Kidney (tissue), 14 donors: ENCODE data around the gene OBSCN. TPM values are rescaled to one million over a fixed set of nuclear protein-coding genes. Genes with fewer than 3 reads are reported as not detected.

Experiments used
- DNase-seq, 5 donors: peaks; one replicate each; pipeline ENCODE4 v3.0.0-alpha.2; 2013 to 2020
- FAIRE-seq: peaks from 2 replicates; lab custom pipeline; 2012; peaks lifted over from hg19 to GRCh38; lab: Jason Lieb, UNC
- H3K27ac ChIP-seq, 2 donors: one replicate each; pipeline ENCODE4 v1.7.0; 2013; ENCODE audit warnings: low read depth in 2 of 2, low read length in 2 of 2, inconsistent platforms in 1 of 2
- H3K27me3 ChIP-seq: one replicate; pipeline ENCODE4 v1.7.1; 2013; ENCODE audit warnings: low read length, inconsistent platforms; ENCODE audit not compliant: control insufficient read depth, insufficient read depth
- H3K36me3 ChIP-seq, 3 donors: one replicate each; pipeline versions ENCODE4 v1.7.0 to v1.7.1; 2013; ENCODE audit warnings: low read length in 3 of 3, control low read depth in 1 of 3, inconsistent platforms in 1 of 3; ENCODE audit not compliant: insufficient read depth in 3 of 3, control insufficient read depth in 2 of 3
- H3K4me1 ChIP-seq, 3 donors: one replicate each; pipeline versions ENCODE4 v1.7.0 to v1.7.1; 2013; ENCODE audit warnings: low read length in 3 of 3, inconsistent platforms in 1 of 3, low read depth in 1 of 3; ENCODE audit not compliant: control insufficient read depth in 2 of 3, insufficient read depth in 2 of 3
- H3K4me3 ChIP-seq, 3 donors: one replicate each; pipeline versions ENCODE4 v1.7.0 to v1.8.1; 2013; ENCODE audit warnings: low read length in 3 of 3, control low read depth in 1 of 3, inconsistent platforms in 1 of 3
- H3K9ac ChIP-seq, 3 donors: one replicate each; pipeline versions ENCODE4 v1.7.0 to v1.7.1; 2013; ENCODE audit warnings: low read length in 3 of 3, control low read depth in 1 of 3, inconsistent platforms in 1 of 3
- H3K9me3 ChIP-seq, 3 donors: one replicate each; pipeline versions ENCODE4 v1.7.0 to v1.7.1; 2013; ENCODE audit warnings: low read length in 3 of 3, control low read depth in 1 of 3, inconsistent platforms in 1 of 3; ENCODE audit not compliant: control insufficient read depth in 2 of 3, insufficient read depth in 1 of 3
- intact Hi-C: fragments of 100-400 bp; cut with DNase I; formaldehyde crosslinking; loops from one replicate; pipeline ENCODE4 v1.11.1; 2022
- polyA plus RNA-seq: library from polyadenylated mRNA; stranded (reverse); fragments of 350-450 nt; fragmentation: Illumina TruSeq; extraction: RNeasy Lipid Tissue Mini Kit (QIAGEN cat#74804); gene quantifications from one replicate; pipeline ENCODE4 v1.2.3, GENCODE V29; 2014; ENCODE audit warnings: low read depth, low replicate concordance; ENCODE audit not compliant: insufficient read depth
- total RNA-seq: library from RNA; stranded (reverse); fragmentation: NEBNext Ultra II Directional; extraction: Animal tissue kit (Norgen Biotek cat#: 25700); gene quantifications from one replicate; pipeline ENCODE4 v1.2.1, GENCODE V29; 2021
- TF ChIP-seq, protein P1 (sequence below): IDR thresholded peaks from 3 replicates; pipeline ENCODE4 v1.5.1; 2012; ENCODE audit warnings: mild to moderate bottlenecking, moderate library complexity, borderline replicate concordance; ENCODE audit not compliant: insufficient read depth; ENCODE audit errors: extremely low read depth
- donor health status: control.
- donor health status: control.
- donor health status: control.
- donor health status: control.
- donor health status: control.
- donor health status: DM: yes; HTN: yes; CAD: no.
- donor health status: Normal renal cell carcinoma (clear cell type).

OBSCN gene
- total and polyA plus RNA-seq, 2 donors from 2014 or later = 14.5 to 30.0 TPM

DNA sequence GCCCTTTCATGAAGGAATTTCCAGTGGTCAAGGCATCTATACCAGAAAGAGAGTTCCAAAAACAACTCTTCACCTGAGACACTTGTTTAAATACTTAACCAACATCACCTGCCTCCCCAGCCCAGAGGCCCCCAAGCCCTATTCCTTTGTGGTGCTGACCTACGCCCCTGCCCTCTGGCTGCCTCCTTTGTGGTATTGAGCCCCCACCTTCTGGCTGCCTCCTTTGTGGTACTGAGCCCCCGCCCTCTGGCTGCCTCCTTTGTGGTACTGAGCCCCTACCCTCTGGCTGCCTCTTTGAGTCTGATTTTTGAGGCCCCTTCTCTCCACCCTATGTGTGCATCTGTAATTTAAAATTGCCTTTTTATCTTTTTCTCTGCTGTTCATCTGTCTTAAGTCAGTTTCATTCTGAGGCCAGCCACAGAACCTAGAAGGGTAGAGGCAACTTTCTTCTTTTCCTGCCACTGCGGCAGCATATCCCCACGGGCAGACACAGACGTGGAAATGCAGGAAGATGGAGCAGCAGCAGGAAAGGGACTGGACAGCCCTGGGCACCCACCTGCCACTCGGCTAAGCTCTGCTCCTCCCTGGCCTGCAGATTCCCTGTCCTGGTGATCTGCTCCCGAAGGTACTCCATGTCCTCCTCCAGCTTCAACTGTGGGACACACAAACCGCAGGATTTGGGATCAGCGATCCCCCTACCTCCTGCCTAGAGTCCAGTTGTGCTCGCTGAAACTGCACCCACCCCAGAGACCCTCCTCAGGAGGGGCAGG lies 205.6 kb downstream of the OBSCN start:
- H3K9me3 ChIP-seq = no peaks in the 10 kb centered on the region
- no peak overlapping the region for H3K9ac ChIP-seq
- H3K27ac ChIP-seq = no peak overlapping the region
- H3K36me3 ChIP-seq = no peaks in the 10 kb centered on the region
- intact Hi-C loops = no loop called here
- TF ChIP-seq, protein P1, sequence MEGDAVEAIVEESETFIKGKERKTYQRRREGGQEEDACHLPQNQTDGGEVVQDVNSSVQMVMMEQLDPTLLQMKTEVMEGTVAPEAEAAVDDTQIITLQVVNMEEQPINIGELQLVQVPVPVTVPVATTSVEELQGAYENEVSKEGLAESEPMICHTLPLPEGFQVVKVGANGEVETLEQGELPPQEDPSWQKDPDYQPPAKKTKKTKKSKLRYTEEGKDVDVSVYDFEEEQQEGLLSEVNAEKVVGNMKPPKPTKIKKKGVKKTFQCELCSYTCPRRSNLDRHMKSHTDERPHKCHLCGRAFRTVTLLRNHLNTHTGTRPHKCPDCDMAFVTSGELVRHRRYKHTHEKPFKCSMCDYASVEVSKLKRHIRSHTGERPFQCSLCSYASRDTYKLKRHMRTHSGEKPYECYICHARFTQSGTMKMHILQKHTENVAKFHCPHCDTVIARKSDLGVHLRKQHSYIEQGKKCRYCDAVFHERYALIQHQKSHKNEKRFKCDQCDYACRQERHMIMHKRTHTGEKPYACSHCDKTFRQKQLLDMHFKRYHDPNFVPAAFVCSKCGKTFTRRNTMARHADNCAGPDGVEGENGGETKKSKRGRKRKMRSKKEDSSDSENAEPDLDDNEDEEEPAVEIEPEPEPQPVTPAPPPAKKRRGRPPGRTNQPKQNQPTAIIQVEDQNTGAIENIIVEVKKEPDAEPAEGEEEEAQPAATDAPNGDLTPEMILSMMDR = no peak
- FAIRE-seq (no peak), DNase-seq (no peak)
- H3K4me1 ChIP-seq = peaks cover 0 to 6% (median 0%) of the 10 kb centered on the region in 3 donors
- no peak overlapping the region for H3K4me3 ChIP-seq
- H3K27me3 ChIP-seq = no peaks in the 10 kb centered on the region

DNA sequence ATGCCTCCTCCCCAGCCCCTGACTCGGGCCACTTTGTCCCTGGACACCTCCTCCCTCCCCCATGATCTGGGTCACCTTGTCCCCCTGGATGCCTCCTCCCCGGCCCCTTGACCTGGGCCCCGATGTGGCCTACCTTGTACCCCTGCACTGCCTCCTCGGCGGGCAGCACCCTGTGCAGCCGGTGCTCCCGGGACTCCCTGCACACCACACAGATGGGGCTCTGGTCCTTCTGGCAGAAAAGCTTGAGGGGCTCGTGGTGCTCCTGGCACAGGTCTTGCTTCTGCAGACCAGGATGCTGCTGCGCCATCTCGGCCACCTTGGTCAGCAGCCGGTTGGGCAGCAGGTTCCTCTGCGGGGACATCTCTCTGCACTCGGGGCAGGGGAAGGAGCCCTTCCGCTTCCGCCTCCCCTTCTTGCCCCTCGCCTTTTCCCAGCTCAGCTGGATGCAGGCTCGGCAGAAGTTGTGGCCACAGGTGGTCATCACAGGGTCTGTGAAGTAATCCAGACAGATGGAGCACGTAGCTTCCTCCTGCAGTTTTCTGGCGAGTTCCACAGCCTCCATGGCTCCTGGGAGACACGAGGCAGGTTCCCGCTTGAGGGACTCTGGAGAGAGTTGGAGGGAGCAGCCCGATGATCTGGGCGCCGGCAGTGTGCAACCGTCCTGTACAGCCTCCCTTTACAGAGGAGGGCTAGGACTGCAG lies 206.8 kb downstream of the OBSCN start:
- Histone ChIP-seq H3K27ac (no peak overlapping the region), H3K9ac (no peak overlapping the region), H3K4me3 (no peak overlapping the region), H3K36me3 (no peaks in the 10 kb centered on the region), H3K27me3 (no peaks in the 10 kb centered on the region), H3K9me3 (no peaks in the 10 kb centered on the region), H3K4me1 (peaks cover 0 to 4% (median 0%) of the 10 kb centered on the region in 3 donors)
- TF ChIP-seq, protein P1 = no peak
- DNase-seq = no peak
- no peak for FAIRE-seq
- intact Hi-C loops = no loop called here

DNA sequence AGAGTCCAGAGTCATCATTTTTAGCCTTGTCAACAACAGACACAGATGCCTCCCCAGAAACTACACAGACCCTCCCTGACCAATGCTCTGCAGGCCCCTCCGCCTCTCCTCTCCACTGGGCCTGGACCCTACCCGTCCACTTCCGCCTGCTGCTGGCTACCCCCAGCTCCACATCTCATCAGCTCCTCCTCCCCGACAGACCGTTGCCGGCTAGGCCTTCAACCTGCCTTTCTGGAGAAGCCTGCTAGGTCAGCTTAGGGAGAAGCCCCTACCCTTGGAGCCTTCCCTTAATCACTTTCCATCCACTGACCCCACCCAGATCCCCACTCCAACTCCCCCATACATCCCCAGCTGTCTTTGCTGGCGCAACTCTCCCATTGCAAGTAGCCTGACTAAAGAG lies 207.4 kb downstream of the OBSCN start:
- no peaks in the 10 kb centered on the region for H3K9me3 ChIP-seq
- H3K36me3 ChIP-seq = no peaks in the 10 kb centered on the region
- H3K4me1 ChIP-seq = peaks cover 0 to 4% (median 0%) of the 10 kb centered on the region in 3 donors
- FAIRE-seq = no peak
- TF ChIP-seq, protein P1 = no peak
- DNase-seq = no peak
- no peaks in the 10 kb centered on the region for H3K27me3 ChIP-seq
- H3K9ac ChIP-seq = no peak overlapping the region
- no peak overlapping the region for H3K4me3 ChIP-seq
- no peak overlapping the region for H3K27ac ChIP-seq
- intact Hi-C loops = no loop called here
